ENCODE measurements around the gene CNGB1.

The CNGB1 gene

DNA sequence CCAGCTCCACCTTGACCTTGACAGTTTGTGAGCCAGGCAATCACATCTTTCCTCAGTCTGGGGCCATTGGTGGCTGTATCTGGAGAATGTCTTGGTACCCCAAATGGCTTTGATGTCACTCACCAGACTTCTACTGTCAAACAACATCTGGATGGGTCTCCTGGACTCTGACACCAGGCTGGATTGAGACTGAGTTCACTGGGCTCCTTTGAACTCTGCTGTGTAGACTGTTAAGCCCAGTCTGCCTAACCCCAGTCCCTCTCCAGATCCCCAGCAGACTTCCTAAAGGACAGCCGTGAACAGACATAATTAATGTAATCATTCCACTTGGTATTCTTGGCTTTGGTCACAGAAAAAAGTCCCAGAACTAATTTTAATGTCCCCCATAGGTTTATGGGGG, 84.5 kb downstream of the CNGB1 start:
- Histone ChIP-seq H2AFZ (ENCODE audit: low read depth, low read length) (no peak overlapping the region), H3K9me3 (ENCODE audit: insufficient read depth, low read length, severe bottlenecking) (no peaks in the 10 kb centered on the region), H3K4me1 (ENCODE audit: insufficient read depth, low read length) (no peaks in the 10 kb centered on the region), H3K27me3 (ENCODE audit: insufficient read depth, low read length, poor library complexity) (peaks cover 8% of the 10 kb centered on the region), H3K4me3 (ENCODE audit: low read depth in 1 of 2, low read length in 2 of 2) (no peak overlapping the region), H3K4me2 (ENCODE audit: insufficient read depth, low read length) (no peak overlapping the region), H3K27ac (ENCODE audit: low read length) (no peak overlapping the region), H3K79me2 (ENCODE audit: insufficient read depth, low read length) (no peaks in the 10 kb centered on the region), H3K9ac (ENCODE audit: low read depth, low read length) (no peak overlapping the region), H4K20me1 (ENCODE audit: insufficient read depth, low read length) (no peaks in the 10 kb centered on the region), H3K36me3 (ENCODE audit: insufficient read depth, low read length) (no peaks in the 10 kb centered on the region)
- TF ChIP-seq, protein P1, sequence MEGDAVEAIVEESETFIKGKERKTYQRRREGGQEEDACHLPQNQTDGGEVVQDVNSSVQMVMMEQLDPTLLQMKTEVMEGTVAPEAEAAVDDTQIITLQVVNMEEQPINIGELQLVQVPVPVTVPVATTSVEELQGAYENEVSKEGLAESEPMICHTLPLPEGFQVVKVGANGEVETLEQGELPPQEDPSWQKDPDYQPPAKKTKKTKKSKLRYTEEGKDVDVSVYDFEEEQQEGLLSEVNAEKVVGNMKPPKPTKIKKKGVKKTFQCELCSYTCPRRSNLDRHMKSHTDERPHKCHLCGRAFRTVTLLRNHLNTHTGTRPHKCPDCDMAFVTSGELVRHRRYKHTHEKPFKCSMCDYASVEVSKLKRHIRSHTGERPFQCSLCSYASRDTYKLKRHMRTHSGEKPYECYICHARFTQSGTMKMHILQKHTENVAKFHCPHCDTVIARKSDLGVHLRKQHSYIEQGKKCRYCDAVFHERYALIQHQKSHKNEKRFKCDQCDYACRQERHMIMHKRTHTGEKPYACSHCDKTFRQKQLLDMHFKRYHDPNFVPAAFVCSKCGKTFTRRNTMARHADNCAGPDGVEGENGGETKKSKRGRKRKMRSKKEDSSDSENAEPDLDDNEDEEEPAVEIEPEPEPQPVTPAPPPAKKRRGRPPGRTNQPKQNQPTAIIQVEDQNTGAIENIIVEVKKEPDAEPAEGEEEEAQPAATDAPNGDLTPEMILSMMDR (IDR thresholded peaks at IDR 0.05; ENCODE audit: borderline replicate concordance, extremely low read depth, low read length, poor library complexity, severe bottlenecking): no peak
- no peak for TF ChIP-seq EZH2 (IDR thresholded peaks at IDR 0.05; ENCODE audit: borderline replicate concordance, low read depth, low read length, severe bottlenecking)
- no peak for ATAC-seq (ENCODE audit: insufficient read depth, low read depth)
- DNase-seq: no peak

DNA sequence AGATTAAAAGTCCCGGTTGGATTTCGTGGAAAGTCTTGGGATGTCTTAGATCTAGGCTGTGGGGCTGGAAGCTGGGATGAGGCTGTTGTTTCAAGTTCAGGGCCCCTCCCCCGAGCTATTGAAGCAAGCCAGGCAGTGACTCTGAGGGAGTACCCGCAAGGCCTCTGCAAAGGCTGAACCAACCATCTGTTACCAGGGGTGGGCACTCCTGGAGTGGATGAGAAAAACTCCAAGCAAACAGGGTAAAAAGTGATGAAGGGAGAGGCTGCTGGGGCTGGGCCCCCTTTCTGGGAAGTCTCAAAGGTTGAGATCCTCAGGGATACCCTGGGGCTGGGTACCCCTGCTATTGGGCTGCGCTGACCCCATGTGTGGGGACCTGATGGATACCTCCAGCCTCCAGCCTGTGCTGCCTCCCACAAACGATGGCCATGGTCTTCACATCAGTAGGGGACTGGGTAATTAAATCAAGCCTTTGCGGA, 86.2 kb downstream of the CNGB1 start:
- Histone ChIP-seq H4K20me1 (ENCODE audit: insufficient read depth, low read length) (no peaks in the 10 kb centered on the region), H3K4me2 (ENCODE audit: insufficient read depth, low read length) (no peak overlapping the region), H3K9me3 (ENCODE audit: insufficient read depth, low read length, severe bottlenecking) (no peaks in the 10 kb centered on the region), H3K27me3 (ENCODE audit: insufficient read depth, low read length, poor library complexity) (peaks cover 6% of the 10 kb centered on the region), H3K79me2 (ENCODE audit: insufficient read depth, low read length) (no peaks in the 10 kb centered on the region), H3K4me1 (ENCODE audit: insufficient read depth, low read length) (no peaks in the 10 kb centered on the region), H2AFZ (ENCODE audit: low read depth, low read length) (no peak overlapping the region), H3K27ac (ENCODE audit: low read length) (no peak overlapping the region), H3K9ac (ENCODE audit: low read depth, low read length) (no peak overlapping the region), H3K36me3 (ENCODE audit: insufficient read depth, low read length) (no peaks in the 10 kb centered on the region), H3K4me3 (ENCODE audit: low read depth in 1 of 2, low read length in 2 of 2) (no peak overlapping the region)
- no peak for DNase-seq
- no peak for ATAC-seq (ENCODE audit: insufficient read depth, low read depth)
- TF ChIP-seq, protein P1 (IDR thresholded peaks at IDR 0.05; ENCODE audit: borderline replicate concordance, extremely low read depth, low read length, poor library complexity, severe bottlenecking): no peak
- TF ChIP-seq EZH2 (IDR thresholded peaks at IDR 0.05; ENCODE audit: borderline replicate concordance, low read depth, low read length, severe bottlenecking): no peak

DNA sequence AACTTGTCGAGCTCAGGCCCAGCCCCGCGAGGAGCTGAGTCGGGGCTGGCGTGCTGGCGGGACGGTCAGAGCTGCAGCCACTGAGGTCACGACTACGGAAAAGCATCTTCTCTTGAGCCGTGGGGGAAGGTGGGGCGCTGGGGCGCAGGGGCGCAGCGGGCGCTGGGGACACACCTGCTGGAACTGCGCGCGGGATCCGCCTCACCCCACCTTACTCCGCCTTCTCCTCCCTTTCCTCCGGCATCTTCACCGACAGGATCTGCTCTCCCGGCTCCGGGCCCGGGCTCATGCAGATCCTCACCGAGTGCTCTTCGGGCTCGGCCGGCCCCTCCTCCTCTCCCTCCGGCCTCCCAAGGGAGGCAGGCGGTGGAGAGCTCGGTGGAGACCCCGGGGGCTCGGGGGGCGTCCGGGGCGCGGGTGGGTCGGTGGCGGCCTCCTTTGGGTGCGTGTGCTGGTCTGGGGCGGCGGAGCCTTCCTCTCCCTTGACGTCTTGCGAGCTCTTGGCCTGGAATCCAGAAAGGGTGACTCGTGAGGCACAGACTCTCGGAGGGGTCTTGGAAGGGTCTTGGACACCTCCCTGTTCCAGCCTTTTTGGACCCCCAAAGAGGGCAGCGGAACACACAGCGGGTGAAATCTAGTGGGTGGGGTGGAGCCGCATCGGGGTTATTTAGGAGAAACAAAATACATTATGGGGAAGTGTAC, 86.8 kb downstream of the CNGB1 start:
- ATAC-seq (ENCODE audit: insufficient read depth, low read depth) (no peak), DNase-seq (no peak)
- peaks cover 5% of the 10 kb centered on the region for H3K27me3 ChIP-seq (ENCODE audit: insufficient read depth, low read length, poor library complexity)
- no peaks in the 10 kb centered on the region for H3K36me3 ChIP-seq (ENCODE audit: insufficient read depth, low read length)
- H2AFZ ChIP-seq (ENCODE audit: low read depth, low read length): no peak overlapping the region
- no peak overlapping the region for H3K4me3 ChIP-seq (ENCODE audit: low read depth in 1 of 2, low read length in 2 of 2)
- H3K9ac ChIP-seq (ENCODE audit: low read depth, low read length): no peak overlapping the region
- no peaks in the 10 kb centered on the region for H4K20me1 ChIP-seq (ENCODE audit: insufficient read depth, low read length)
- no peak overlapping the region for H3K27ac ChIP-seq (ENCODE audit: low read length)
- no peak overlapping the region for H3K4me2 ChIP-seq (ENCODE audit: insufficient read depth, low read length)
- TF ChIP-seq, protein P1 (IDR thresholded peaks at IDR 0.05; ENCODE audit: borderline replicate concordance, extremely low read depth, low read length, poor library complexity, severe bottlenecking): no peak
- TF ChIP-seq EZH2 (IDR thresholded peaks at IDR 0.05; ENCODE audit: borderline replicate concordance, low read depth, low read length, severe bottlenecking): no peak
- H3K79me2 ChIP-seq (ENCODE audit: insufficient read depth, low read length): no peaks in the 10 kb centered on the region
- H3K4me1 ChIP-seq (ENCODE audit: insufficient read depth, low read length): no peaks in the 10 kb centered on the region
- no peaks in the 10 kb centered on the region for H3K9me3 ChIP-seq (ENCODE audit: insufficient read depth, low read length, severe bottlenecking)

Measured in DND-41 (cell line).